CD1c-positive myeloid dendritic cell (primary cell): ENCODE data around the gene KISS1.
"Not testable (repeated sequence)": the region's sequence is repeated elsewhere in the genome, so short reads cannot be mapped to it uniquely, and the experiment has no call there.

Source experiments
- DNase-seq: peaks from one replicate; pipeline ENCODE4 v3.0.0-alpha.2; 2016; ENCODE audit errors: extremely low spot score

KISS1 gene, protein sequence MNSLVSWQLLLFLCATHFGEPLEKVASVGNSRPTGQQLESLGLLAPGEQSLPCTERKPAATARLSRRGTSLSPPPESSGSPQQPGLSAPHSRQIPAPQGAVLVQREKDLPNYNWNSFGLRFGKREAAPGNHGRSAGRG

DNA sequence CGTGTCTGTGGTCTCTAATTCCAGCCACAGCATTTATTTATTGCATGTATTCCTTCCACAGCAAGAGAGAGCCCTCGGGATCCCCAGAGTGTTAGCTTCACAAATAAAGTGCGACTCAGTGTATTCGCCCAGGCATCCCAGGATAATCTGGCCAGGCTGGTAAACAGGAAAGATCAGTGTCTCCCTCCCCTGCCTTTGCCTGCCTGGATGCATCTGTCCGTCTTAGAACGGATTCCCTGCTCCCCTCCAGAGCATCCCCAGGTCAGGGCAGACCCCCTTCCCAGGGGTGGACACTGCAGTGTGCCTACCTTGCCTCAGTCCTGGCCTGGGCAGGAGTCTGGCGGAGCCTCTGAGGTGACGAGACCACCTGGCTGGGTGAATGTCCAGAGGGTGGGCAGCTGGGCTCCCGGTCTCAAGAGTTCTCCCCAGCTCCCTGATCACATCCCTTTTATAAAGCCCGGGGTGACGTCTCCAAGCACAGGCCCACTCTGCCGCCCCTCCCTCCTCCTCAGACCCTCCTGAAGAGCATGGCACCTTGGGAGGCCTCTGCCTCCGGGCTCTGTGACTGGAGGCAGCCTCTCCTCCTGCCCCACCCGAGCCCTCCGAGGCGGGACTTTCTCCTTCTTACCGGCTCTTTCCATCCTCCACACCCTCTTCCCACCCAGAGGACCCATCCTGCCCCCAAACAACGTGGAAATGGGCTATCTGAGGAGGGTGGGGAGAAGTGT lies at the start of gene KISS1:
Gene KISS1 (minus strand): TSS at position 424 of the 728 bp plus-strand sequence. CDS start 3,615 bp downstream, outside the sequence.
- DNase-seq: no peak

DNA sequence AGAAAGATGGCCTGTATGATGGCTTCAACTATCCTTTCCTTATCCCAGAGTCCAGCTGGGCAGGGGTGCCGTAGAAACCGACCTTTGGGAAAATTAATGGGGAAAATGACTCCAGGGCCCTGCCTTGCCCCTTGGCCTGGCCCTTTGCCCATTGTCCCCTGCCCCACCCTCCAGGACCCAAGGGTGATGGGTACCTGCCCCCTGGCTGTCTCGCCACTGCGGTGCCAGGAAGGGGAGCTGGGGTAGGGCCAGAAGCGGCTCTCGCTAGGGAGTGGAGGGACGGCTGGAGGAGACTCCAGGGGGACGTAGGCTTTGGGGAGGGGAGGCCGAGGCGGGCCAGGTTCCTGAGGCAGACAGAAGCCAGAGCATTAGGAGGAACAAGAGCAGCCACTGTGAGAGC lies 46.6 kb upstream of the KISS1 start:
- no peak for DNase-seq

DNA sequence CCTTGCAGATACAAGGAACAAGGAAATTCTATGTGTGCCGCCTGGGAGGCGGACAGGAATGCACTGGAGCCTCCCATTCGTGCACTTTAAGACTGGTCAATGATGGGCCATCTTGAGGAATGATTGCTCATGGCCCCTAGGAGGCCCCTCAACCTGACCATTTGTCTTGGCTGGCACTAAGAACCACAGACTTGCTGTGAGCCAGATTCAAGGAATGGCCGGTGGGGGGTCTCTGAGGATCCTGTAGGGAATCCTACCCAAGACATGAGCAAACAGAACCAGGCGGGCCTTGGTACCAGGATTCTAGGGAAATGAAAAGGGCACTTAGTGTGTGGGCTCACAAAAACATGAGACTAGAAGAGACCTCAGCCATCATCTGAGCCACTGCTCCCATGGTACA lies 45.6 kb upstream of the KISS1 start:
- DNase-seq: no peak

DNA sequence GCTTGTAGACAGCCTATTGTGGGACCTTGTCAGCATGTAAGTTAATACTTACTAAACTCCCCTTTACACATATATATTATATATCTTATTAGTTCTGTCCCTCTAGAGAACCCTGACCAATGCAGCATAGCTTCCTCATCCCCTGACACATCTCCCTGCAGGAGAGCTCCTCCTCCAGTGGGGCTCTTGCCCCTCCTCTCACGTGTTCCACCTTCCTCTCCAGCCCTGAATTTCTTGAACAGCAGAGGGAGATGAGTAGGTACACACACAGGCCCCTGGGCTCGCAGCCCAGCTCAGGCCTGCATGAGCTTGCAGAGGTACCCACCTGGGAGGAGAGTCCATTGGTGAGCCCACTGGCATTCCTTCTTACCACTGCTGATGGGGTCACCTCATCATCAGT lies 44.8 kb upstream of the KISS1 start:
- DNase-seq: peak; percentile 2

DNA sequence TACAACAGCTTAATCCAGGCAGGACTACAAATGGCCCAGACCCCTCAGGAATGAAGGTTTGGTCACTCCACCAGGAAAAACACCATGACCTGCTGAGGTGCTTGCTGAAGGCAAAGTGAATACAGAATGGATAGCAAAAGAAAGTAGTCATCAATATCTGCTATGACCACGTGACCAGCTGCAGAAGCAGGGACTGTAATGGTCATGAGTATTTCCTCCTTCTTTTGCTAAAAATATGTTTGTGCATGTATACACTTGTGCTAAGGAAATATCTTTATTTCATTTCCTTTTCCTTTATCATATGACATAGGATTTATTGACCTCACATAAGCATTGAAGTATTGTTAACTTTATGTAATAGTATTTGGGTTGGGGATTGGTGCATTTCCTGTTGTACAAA lies 43.9 kb upstream of the KISS1 start:
- no peak for DNase-seq

DNA sequence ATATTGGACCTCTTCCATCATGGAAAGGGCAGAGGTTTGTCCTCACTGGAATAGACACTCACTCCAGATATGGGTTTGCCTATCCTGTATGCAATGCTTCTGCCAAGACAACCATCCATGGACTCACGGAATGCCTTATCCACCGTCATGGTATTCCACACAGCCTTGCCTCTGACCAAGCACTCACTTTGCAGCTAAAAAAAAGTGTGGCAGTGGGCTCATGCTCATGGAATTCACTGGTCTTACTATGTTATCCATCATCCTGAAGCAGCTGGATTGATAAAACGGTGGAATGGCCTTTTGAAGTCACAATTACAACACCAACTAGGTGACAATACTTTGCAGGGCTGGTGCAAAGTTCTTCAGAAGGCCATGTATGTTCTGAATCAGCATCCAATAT lies 43.1 kb upstream of the KISS1 start:
- not testable (repeated sequence) for DNase-seq

DNA sequence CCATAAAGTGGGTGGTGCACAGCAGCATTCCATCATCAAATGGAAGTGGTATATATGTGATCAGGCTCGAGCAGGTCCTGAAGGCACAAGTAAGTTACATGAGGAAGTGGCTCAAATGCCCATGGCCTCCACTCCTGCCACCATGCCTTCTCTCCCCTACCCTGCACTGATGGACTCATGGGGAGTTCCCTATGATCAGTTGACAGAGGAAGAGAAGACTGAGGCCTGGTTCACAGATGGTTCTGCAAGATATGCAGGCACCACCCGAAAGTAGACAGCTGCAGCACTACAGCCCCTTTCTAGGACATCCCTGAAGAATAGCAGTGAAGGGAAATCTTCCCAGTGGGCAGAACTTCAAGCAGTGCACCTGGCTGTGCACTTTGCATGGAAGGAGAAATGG lies 42.2 kb upstream of the KISS1 start:
- DNase-seq: not testable (repeated sequence)

DNA sequence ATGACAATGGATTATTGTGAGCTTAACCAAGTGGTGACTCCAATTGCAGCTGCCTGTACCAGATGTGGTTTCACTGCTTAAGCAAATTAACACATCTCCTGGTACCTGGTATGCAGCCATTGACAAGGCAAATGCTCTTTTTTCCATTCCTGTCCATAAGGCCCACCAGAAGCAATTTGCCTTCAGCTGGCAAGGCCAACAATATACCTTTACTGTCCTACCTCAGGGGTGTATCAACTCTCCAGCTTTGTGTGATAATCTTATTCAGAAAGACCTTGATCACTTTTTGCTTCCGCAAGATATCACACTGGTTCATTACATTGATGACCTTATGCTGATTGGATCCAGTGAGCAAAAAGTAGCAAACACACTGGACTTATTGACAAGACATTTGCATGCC lies 41.2 kb upstream of the KISS1 start:
- not testable (repeated sequence) for DNase-seq

DNA sequence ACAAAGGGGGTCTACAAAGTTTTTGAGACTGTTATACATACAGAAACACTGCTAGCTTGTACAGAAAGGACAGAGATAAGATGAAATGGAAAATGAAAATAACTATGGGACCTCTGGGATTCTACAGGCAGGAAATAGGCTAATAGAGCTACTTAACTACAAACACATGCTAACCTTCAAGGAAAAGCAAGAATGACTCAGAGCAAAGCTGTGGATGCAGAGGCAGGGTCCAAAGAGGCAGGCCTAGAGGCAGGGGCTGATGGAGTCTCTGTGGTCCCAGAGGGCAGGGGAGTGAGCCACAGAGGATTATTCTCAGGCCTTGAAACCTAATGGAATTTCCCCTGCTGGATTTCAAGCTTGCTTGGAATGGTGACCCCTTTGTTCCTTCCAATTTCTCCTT lies 36.2 kb upstream of the KISS1 start:
- no peak for DNase-seq

DNA sequence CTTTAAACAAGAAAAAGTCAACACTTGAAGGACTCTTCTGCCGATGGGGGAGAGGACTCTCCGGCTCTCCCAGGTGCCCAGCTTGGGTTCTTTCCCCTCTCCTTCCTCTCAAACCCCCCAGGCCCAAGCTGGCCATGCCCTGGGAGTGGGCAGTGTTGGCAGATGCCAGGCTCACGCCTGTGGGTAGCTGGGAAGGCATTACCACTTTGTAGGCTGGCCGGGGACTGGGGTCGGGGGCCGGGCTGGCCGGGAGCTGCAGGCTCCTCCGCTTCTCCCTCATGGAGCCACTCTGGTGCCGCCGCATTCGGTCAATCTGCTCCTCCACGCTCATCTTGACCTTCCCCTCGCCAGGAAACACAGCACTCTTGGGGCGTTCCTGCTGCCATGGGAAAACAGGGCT lies 33.9 kb upstream of the KISS1 start:
- DNase-seq: no peak

DNA sequence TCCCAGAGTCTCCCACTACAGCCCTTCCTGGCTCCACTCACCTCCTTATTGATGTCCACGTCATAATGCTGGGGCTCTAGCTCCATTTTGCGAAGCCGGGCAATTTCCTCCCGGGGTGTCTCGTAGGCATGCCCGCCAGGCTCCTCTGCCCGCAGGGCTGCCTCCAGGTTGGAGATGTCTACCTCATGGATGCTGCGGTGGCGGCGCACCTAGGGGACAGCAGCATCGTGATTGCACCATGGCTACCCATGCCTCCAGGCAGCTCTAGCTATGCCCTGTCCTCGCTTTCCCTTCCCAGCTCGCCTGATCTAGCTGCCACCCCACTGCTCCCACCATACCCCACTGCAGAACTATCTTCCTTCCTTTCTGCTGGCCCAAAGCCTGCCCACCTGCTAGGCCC lies 32.6 kb upstream of the KISS1 start:
- DNase-seq: no peak

DNA sequence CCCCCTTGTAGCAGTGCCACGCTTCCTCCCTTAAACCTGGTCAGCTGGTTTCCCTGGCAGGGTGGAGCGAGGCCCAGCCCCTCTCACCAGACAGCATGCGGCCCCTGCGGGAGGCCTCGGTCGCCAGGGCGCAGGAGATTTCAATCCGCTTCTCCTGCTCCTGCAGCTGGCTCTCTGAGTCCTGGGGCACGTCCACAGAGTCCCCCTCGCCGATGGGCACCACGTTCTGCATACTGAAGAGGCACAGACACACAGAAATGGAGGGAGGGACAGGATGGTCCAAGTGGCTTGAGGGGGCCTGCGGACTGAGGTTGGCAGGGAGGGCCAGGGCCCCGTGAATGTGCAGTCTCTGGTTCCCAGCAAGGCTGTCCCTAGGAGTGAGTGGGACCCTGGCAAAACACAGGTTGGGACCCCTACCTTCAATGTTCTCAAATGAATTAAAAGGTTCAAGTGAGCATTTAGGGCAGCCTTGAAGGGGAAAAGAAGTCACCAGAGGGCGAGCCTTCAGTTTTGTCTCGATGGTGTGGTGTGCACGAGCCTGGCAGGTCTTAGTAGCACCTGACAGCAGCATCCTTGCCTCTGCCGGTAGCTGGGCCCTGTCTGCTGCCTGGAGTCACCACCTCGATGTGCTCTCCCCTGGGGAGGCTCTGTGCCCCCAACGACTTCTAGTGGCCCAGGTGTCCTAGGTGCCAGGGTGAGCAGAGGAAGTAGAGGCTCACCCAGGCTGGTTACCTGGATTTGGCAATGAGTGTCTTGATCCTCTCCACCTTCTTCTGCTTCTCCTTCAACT lies 31.9 kb upstream of the KISS1 start:
- DNase-seq: no peak

DNA sequence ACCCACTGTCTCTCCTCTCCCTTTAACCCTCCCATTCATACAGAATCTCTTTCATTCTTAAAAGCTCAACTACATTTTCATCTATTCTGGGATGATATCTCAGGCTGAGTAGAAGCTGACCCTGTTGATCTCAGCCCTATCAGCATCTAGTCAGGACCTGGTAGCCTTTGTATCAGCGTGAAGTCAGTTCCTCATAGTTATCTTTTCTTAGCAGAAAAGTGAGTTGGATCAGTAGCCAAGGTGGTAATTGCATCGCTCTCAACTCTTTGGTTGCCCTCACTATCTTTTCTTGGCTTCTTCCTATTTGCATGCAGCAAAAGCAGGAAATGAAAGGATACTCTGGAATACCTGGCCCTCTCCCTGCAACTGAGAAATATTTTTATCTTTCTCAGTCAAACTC lies 31.1 kb upstream of the KISS1 start:
- no peak for DNase-seq

DNA sequence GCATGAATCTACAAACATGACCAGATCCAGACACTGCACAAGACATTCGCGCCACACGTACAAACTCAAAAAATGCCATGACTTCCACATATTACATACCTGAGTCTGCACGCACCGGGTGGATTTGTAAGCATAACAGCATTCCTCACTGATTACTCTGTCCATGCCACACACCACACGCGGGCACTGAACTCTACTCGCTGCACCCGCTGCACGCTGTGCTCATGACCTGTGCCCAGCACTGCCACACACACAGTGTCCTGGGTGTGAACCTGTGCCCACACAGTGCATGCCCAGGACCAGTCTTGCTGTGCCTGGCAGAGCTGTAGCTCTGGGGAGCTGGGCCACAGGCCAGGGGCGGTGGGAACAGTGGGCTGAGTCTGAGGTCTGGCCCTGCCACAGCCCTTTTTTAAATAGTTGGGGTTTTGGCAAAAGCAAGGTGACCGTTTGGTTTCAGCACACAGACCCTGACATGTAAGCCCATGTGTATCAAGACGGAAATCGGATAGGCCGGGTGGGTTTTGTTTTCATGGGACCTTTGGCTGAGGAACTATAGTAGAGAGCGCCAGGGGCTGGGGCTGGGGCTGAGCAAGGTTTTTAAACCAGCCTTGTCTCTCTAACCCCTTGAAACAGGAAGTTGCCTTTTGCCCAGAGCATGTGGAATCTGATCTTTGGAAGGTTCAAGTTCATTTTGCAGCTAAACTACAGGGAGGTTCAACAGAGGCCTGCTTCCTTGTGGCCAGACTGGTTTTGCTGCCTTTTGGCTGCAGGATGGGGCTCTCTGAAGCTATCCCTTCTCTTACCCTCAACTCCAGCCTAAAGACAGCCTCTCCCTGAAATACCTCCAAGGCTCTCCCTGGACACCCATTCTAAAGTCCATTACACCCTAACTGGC lies 29.8 kb upstream of the KISS1 start:
- no peak for DNase-seq

DNA sequence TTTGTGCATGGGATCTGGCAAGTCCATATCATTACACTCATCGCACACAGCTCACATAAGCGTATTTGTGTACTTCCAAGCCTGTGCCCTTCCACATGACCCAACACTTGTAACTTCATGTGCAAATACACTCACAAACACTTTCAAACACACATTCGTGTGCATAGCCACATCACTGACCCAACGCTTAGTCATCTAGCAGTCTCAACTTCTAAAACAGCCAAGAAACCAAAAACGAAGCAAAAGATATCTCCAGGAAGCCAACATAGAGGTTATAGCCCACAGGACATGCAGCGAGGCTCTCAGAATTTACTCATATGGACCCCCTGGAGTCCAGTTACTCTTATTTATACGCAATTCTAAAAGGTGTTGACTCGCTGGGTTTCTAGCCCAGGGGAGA lies 28.4 kb upstream of the KISS1 start:
- DNase-seq: no peak

DNA sequence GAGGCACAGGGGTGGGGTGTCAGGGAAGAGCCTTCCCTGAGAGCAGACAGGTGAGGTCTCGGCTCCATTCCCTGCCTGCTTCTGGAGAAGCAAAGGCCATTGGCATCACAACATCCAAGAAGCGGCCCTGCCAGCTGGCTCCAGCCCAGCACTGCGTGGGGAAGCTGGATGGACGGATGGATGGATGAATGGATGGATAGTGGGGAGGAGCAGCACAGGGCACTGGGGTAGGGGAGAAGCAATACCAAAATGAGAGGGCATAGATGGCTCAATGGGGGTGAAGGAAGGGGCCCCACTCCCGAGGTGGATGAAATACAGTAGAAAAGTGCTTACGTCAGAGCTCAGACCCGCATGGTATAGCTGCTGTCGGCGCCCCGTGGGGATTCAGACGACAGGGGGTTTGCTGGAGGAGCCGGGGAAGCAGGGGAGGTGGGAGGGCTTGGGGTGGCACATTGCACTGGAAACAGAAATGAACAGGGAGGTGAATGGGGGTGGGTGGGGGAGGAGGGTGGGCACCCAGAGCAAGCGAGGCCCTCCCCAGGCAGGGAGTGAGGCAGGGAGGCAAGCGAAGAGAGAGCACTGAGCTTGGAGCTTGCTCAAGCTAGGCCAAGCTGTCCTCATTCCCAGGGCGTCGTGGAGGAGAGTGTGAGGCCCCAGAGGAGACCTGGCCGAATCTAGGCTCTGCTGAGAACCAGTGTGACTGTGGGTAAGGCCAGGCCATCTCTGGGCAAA lies 27.0 kb upstream of the KISS1 start:
- DNase-seq: no peak

DNA sequence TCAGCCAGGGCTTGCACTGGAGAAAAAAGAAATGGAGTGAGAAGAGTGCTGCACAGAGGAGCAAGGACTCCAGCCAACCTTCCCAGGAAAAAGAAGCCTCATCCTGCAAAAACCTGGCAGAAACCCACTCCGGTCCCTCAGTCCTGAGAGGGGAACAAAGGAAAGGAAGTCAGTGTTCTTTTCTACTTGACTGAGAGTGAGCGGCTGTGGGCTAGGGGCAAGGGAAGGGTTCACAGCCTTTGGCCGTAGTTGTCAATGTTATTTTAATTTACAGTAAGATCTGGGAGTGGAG lies 26.4 kb upstream of the KISS1 start:
- DNase-seq: no peak

DNA sequence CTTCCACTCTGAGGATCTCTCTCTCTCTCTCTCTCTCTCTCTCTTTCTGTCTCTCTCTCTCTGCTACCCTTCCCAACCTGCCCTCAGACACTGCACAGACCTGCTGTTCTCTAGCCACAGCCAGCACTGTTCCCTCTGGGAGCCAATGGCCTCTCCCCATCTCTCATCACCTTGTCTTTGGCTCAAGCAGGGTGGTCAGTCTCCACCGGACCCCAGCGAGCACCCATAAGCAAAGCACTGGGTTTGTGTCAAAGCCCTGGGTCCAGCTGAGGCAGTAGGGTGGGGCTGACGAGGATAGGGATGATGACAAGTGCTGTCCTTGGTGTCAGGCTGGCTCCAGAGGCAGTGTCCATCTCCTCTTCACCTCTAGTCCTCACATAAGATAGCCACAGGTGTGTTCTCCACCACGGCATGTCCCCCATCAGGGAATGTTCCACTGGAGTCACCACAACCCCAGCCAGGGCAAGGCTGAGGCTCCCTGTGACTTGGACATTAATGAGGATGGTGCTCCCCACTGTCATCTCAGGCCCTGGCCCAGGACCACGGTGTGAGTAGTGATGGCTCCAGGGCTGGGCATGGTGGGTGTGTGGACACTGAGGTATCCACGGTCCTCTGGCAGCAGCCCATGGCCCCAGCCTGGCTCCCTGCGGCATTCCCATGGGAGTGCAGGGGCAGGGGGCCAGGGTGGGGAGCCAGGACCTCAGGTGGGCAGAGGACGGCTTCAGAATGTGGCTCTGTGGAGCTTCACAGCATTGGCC lies 25.9 kb upstream of the KISS1 start:
- no peak for DNase-seq

DNA sequence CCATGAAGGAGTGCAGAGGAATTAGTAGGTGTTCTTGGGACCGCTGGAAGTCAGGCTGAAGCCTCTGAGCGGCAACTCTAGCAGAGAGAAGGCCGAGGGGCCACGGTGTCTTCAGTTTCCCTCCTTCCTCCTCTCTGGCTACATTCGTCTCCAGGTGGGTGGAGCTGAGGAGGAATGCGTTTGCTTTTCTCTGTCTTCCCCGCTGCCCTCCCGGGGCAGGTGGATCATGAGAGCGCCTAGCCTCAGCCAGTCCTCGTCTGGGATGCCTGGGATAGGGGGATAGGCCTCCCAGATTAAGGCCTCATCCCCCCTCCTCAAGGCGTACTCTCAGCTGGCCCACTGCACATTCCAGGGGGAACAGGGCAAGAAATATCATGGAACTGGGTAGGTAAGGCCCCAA lies 25.0 kb upstream of the KISS1 start:
- no peak for DNase-seq

DNA sequence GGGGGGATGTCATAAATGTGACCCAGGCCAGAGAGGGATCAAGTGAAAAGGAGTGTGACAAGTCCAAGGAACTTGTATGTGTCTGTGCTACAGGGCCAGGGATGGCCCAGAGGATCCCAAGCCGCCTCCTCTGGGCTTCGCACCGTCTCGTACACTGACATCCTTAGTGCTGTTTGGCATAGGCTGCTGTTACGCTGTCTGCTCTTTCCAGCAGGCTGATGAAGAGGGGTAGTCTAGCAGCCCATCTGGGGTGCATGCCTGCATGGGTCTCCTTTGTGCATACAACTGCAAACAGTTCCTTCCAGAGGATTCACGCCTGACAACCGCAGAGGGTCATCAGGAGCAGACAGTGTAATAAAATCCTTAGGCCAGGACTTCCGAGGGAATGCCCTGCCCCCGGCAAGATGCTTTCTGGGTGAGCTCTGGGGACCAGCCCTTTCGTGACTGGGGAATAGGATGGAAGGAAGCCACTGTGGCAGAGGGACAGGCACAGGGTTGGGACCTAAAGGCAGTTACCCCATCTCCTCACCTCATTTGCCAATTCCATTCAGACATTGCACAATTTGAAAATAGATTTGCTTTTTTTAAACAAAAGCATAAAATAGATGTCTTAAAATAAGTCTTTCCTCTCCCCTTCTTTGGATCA lies 23.8 kb upstream of the KISS1 start:
- DNase-seq: no peak
